ENCODE measurements around the gene RRAGB.
"Not testable (repeated sequence)": the region's sequence is repeated elsewhere in the genome, so short reads cannot be mapped to it uniquely, and the experiment has no call there.

The RRAGB gene, protein sequence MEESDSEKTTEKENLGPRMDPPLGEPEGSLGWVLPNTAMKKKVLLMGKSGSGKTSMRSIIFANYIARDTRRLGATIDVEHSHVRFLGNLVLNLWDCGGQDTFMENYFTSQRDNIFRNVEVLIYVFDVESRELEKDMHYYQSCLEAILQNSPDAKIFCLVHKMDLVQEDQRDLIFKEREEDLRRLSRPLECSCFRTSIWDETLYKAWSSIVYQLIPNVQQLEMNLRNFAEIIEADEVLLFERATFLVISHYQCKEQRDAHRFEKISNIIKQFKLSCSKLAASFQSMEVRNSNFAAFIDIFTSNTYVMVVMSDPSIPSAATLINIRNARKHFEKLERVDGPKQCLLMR

GRCh38 chrX:55717521-55718497 lies at the start of gene RRAGB:
TSS of gene RRAGB (plus strand) at chrX:55717749. CDS start at chrX:55718328, 579 bp downstream.
- Histone ChIP-seq H3K4me3 (ENCODE audit: low read length) (peak within 1 kb of the TSS; percentile 82), H3K9me3 (ENCODE audit: control insufficient read depth, low read depth, low read length) (peaks cover 26% of the 10 kb centered on the region), H3K36me3 (ENCODE audit: control insufficient read depth, low read depth, low read length) (peaks cover 8% of the 10 kb centered on the region), H3K27me3 (ENCODE audit: control insufficient read depth, insufficient read depth, low read length) (no peaks in the 10 kb centered on the region), H3K9ac (ENCODE audit: low read length) (peak within 1 kb of the TSS; percentile 77), H3K4me1 (ENCODE audit: control insufficient read depth, low read depth, low read length) (no peaks in the 10 kb centered on the region), H3K27ac (ENCODE audit: low read length) (no peak within 1 kb of the TSS)

DNA sequence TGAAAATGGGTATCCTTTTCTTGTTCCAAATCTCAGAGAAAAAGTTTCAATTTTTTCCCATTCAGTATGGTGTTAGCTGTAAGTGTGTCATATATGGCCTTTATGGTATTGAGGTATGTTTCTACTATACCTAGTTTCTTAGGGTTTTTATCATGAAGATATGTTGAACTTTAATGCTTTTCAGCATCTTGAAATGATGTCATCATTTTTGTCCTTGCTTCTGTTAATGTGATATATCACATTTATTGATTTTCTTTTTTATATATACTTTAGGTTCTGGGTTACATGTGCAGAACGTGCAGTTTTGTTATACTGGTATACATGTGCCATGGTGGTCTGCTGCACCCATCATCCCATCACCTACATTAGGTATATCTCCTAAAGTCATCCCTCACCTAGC lies 49.5 kb upstream of the RRAGB start:
- peaks cover 29% of the 10 kb centered on the region for H3K9me3 ChIP-seq (ENCODE audit: control insufficient read depth, low read depth, low read length)
- no peak overlapping the region for H3K27ac ChIP-seq (ENCODE audit: low read length)
- no peaks in the 10 kb centered on the region for H3K27me3 ChIP-seq (ENCODE audit: control insufficient read depth, insufficient read depth, low read length)
- no peaks in the 10 kb centered on the region for H3K36me3 ChIP-seq (ENCODE audit: control insufficient read depth, low read depth, low read length)
- H3K4me1 ChIP-seq (ENCODE audit: control insufficient read depth, low read depth, low read length): no peaks in the 10 kb centered on the region
- no peak overlapping the region for H3K4me3 ChIP-seq (ENCODE audit: low read length)
- H3K9ac ChIP-seq (ENCODE audit: low read length): no peak overlapping the region

DNA sequence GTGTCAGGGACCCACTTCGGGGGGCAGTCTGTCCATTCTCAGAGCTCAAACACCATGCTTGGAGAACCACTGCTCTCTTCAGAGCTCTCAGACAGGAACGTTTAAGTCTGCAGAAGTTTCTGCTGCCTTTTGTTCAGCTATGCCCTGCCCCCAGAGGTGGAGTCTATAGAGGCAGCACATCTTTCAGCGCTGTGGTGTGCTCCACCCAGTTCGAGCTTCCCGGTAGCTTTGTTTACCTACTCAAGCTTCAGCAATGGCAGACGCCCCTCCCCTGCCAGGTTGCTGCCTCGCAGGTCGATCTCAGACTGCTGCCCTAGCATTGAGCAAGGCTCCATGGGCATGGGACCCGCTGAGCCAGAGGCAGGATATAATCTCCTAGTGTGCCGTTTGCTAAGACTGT lies 29.0 kb upstream of the RRAGB start:
- H3K27ac ChIP-seq (ENCODE audit: low read length); H3K27me3 ChIP-seq (ENCODE audit: control insufficient read depth, insufficient read depth, low read length); H3K9ac ChIP-seq (ENCODE audit: low read length); H3K4me3 ChIP-seq (ENCODE audit: low read length); H3K4me1 ChIP-seq (ENCODE audit: control insufficient read depth, low read depth, low read length); H3K36me3 ChIP-seq (ENCODE audit: control insufficient read depth, low read depth, low read length): not testable (repeated sequence)
- H3K9me3 ChIP-seq (ENCODE audit: control insufficient read depth, low read depth, low read length): peaks cover 40% of the 10 kb centered on the region

DNA sequence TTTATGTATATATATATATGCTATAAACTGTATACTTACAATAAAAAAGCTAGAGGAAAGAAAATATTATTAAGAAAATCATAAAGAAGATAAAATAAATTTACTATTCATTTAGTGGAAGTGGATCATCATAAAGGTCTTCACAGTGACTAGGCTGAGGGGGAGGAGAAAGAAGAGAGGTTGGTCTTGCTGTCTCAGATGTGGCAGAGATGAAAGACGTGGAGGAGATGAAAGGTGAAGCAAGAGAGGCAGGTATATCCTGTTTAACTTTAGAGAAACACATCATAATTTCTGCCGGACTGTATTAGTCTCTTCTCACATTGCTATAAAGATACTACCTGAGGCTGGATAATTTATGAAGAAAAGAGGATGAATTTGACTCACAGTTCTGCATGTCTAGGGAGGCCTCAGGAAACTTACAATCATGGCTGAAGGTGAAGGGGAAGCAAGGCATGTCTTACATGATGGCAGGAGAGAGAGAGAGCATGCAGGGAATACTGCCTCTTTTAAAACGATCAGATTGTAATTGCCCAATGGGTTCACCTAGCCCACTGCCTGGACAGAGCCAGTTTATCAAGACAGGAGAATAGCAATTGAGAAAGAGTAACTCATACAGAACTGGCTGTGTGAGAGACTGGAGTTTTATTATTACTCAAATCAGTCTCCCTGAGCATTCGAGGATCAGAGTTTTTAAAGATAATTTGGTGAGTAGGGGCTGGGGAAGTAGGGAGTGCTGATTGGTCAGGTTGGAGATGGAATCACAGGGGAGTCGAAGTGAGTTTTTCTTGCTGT lies 22.1 kb upstream of the RRAGB start:
- peaks cover 60% of the 10 kb centered on the region for H3K9me3 ChIP-seq (ENCODE audit: control insufficient read depth, low read depth, low read length)
- no peak overlapping the region for H3K4me3 ChIP-seq (ENCODE audit: low read length)
- no peaks in the 10 kb centered on the region for H3K4me1 ChIP-seq (ENCODE audit: control insufficient read depth, low read depth, low read length)
- H3K36me3 ChIP-seq (ENCODE audit: control insufficient read depth, low read depth, low read length): no peaks in the 10 kb centered on the region
- no peak overlapping the region for H3K9ac ChIP-seq (ENCODE audit: low read length)
- no peaks in the 10 kb centered on the region for H3K27me3 ChIP-seq (ENCODE audit: control insufficient read depth, insufficient read depth, low read length)
- no peak overlapping the region for H3K27ac ChIP-seq (ENCODE audit: low read length)

DNA sequence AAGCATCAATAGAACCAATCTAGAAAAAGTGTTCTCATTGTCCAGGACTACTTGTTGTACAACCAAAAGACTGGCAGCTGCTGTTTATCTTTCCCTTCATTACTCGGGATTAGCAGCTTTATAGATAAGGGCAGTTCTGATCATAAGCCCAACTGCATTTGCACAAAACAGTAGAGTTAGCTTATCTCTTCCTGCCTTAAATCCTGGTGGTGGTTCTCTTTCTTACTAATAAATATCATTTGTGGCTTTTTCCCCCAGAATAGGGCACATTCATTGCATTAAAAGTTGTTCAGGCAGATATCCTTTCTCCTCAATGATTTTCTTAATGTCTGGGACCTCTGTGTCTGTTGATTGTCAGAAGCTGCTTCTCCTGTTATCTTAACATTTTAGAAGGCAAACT lies 20.2 kb upstream of the RRAGB start:
- Histone ChIP-seq H3K27ac (ENCODE audit: low read length) (no peak overlapping the region), H3K4me3 (ENCODE audit: low read length) (no peak overlapping the region), H3K9ac (ENCODE audit: low read length) (no peak overlapping the region), H3K27me3 (ENCODE audit: control insufficient read depth, insufficient read depth, low read length) (no peaks in the 10 kb centered on the region), H3K36me3 (ENCODE audit: control insufficient read depth, low read depth, low read length) (no peaks in the 10 kb centered on the region), H3K9me3 (ENCODE audit: control insufficient read depth, low read depth, low read length) (peaks cover 61% of the 10 kb centered on the region), H3K4me1 (ENCODE audit: control insufficient read depth, low read depth, low read length) (no peaks in the 10 kb centered on the region)

DNA sequence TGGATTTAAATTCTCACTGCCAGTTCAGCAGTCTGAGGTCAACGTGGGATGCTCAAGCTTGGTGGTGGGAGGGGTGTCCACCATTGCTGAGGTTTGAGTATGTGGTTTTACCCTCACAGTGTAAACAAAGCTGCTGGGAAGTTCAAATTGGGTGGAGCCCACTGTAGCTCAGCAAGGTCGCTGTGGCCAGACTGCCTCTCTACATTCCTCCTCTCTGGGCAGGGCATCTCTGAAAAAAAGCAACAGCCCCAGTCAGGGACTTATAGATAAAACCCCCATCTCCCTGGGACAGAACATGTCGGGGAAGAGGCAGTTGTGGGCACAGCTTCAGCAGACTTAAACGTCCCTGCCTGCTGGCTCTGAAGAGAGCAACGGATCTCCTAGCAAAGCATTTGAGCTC lies 14.9 kb upstream of the RRAGB start:
- Histone ChIP-seq H3K36me3 (ENCODE audit: control insufficient read depth, low read depth, low read length) (no peaks in the 10 kb centered on the region), H3K9ac (ENCODE audit: low read length) (no peak overlapping the region), H3K4me1 (ENCODE audit: control insufficient read depth, low read depth, low read length) (no peaks in the 10 kb centered on the region), H3K4me3 (ENCODE audit: low read length) (no peak overlapping the region), H3K27ac (ENCODE audit: low read length) (no peak overlapping the region), H3K27me3 (ENCODE audit: control insufficient read depth, insufficient read depth, low read length) (no peaks in the 10 kb centered on the region), H3K9me3 (ENCODE audit: control insufficient read depth, low read depth, low read length) (peaks cover 48% of the 10 kb centered on the region)

- H3K27ac ChIP-seq (ENCODE audit: low read length); H3K9ac ChIP-seq (ENCODE audit: low read length); H3K27me3 ChIP-seq (ENCODE audit: control insufficient read depth, insufficient read depth, low read length); H3K4me3 ChIP-seq (ENCODE audit: low read length); H3K4me1 ChIP-seq (ENCODE audit: control insufficient read depth, low read depth, low read length); H3K36me3 ChIP-seq (ENCODE audit: control insufficient read depth, low read depth, low read length): not testable (repeated sequence)
- peaks cover 43% of the 10 kb centered on the region for H3K9me3 ChIP-seq (ENCODE audit: control insufficient read depth, low read depth, low read length)
Observed at GRCh38 chrX:55703436-55703835, 14.1 kb upstream of the RRAGB start.

DNA sequence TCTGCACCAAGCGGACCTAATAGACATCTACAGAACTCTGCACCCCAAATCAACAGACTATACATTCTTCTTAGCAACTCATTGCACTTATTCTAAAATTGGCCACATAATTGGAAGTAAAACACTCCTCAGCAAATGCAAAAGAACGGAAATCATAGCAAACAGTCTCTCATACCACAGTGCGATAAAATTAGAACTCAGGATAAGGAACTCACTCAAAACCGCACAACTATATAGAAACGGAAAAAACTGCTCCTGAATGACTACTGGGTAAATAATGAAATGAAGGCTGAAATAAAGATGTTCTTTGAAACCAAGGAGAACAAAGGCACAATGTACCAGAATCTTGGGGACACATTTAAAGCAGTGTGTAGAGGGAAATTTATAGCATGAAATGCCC lies 12.5 kb upstream of the RRAGB start:
- not testable (repeated sequence) for H3K4me1 ChIP-seq (ENCODE audit: control insufficient read depth, low read depth, low read length); H3K36me3 ChIP-seq (ENCODE audit: control insufficient read depth, low read depth, low read length); H3K4me3 ChIP-seq (ENCODE audit: low read length); H3K9ac ChIP-seq (ENCODE audit: low read length); H3K27me3 ChIP-seq (ENCODE audit: control insufficient read depth, insufficient read depth, low read length); H3K27ac ChIP-seq (ENCODE audit: low read length)
- H3K9me3 ChIP-seq (ENCODE audit: control insufficient read depth, low read depth, low read length): peaks cover 51% of the 10 kb centered on the region

DNA sequence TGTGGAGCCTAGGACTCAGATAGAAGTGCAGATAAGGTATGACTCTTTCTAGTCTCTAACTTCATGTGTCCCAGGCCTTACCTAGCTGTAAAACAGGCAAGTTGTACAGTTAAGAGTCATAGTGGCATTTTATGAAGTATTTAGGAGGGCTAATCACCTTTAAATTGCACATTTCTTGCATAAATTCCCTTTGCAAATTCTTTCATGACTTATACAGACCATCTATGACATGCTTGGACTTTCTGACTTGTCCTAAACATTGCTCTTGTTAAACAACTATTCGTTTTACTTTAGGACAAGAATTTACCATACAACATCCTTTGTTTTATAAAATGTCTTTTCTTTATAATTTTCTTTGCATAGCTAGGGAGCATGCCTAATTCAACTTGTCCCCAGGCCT lies 7.8 kb upstream of the RRAGB start:
- Histone ChIP-seq H3K27me3 (ENCODE audit: control insufficient read depth, insufficient read depth, low read length) (no peaks in the 10 kb centered on the region), H3K36me3 (ENCODE audit: control insufficient read depth, low read depth, low read length) (no peaks in the 10 kb centered on the region), H3K4me1 (ENCODE audit: control insufficient read depth, low read depth, low read length) (no peaks in the 10 kb centered on the region), H3K9ac (ENCODE audit: low read length) (no peak overlapping the region), H3K27ac (ENCODE audit: low read length) (no peak overlapping the region), H3K4me3 (ENCODE audit: low read length) (no peak overlapping the region), H3K9me3 (ENCODE audit: control insufficient read depth, low read depth, low read length) (peaks cover 57% of the 10 kb centered on the region)

- Histone ChIP-seq H3K27me3 (ENCODE audit: control insufficient read depth, insufficient read depth, low read length) (no peaks in the 10 kb centered on the region), H3K27ac (ENCODE audit: low read length) (no peak overlapping the region), H3K9me3 (ENCODE audit: control insufficient read depth, low read depth, low read length) (peaks cover 60% of the 10 kb centered on the region), H3K36me3 (ENCODE audit: control insufficient read depth, low read depth, low read length) (no peaks in the 10 kb centered on the region), H3K9ac (ENCODE audit: low read length) (no peak overlapping the region), H3K4me1 (ENCODE audit: control insufficient read depth, low read depth, low read length) (no peaks in the 10 kb centered on the region), H3K4me3 (ENCODE audit: low read length) (no peak overlapping the region)
Observed at GRCh38 chrX:55710701-55711100, 6.8 kb upstream of the RRAGB start.

DNA sequence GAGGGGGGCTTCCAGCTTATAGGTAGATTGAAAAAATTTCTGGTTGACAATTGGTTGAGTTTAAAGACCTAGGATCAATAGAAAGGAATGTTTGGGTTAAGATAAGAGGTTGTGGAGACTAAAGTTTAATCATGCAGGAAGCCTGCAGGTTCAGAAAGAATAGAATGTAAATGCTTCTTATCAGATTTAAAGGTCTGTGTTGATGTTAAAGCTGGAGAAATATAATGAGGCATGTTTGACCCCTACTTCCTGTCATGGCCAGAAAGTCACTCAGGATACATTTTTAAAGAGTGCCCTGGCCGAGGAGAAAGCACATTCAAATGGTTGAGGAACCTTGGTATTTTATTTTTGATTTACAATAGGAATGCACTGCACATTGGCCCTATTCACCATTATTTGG lies 3.9 kb upstream of the RRAGB start:
- Histone ChIP-seq H3K27me3 (ENCODE audit: control insufficient read depth, insufficient read depth, low read length) (no peaks in the 10 kb centered on the region), H3K27ac (ENCODE audit: low read length) (no peak overlapping the region), H3K36me3 (ENCODE audit: control insufficient read depth, low read depth, low read length) (no peaks in the 10 kb centered on the region), H3K9me3 (ENCODE audit: control insufficient read depth, low read depth, low read length) (peaks cover 53% of the 10 kb centered on the region), H3K4me3 (ENCODE audit: low read length) (no peak overlapping the region), H3K9ac (ENCODE audit: low read length) (no peak overlapping the region), H3K4me1 (ENCODE audit: control insufficient read depth, low read depth, low read length) (no peaks in the 10 kb centered on the region)
